ENCODE data around the gene GNPTAB.

Gene GNPTAB

GRCh38 chr12:101830367-101831325 is at the start of gene GNPTAB:
Gene GNPTAB (minus strand): TSS chr12:101830959. CDS start chr12:101830675, 284 bp downstream.
- peak; percentile 58 for TF ChIP-seq CTCF (conservative IDR thresholded peaks at IDR 0.05; ENCODE audit: low read depth, low read length)
- peak; percentile 66 for DNase-seq (ENCODE audit: low read depth)
- peak within 1 kb of the TSS; percentile 89 for H3K4me3 ChIP-seq (ENCODE audit: low read length)

GRCh38 chr12:101878243-101878821 is 47.6 kb upstream of the GNPTAB start:
- TF ChIP-seq CTCF (conservative IDR thresholded peaks at IDR 0.05; ENCODE audit: low read depth, low read length): no peak
- no peak for DNase-seq (ENCODE audit: low read depth)
- peak overlapping the region; percentile 79 for H3K4me3 ChIP-seq (ENCODE audit: low read length)

- no peak for DNase-seq (ENCODE audit: low read depth)
Measured at GRCh38 chr12:101877806-101878242, 47.1 kb upstream of the GNPTAB start.

GRCh38 chr12:101876861-101877805 is 46.4 kb upstream of the GNPTAB start, which contains the start of gene DRAM1:
Gene DRAM1 (plus strand): TSS chr12:101877580. CDS start chr12:101877790, 210 bp downstream.
- DNase-seq (ENCODE audit: low read depth): peak; percentile 42
- TF ChIP-seq CTCF (conservative IDR thresholded peaks at IDR 0.05; ENCODE audit: low read depth, low read length): no peak
- H3K4me3 ChIP-seq (ENCODE audit: low read length): peak within 1 kb of the TSS; percentile 79

More at GRCh38 chr12:101877806-101878242, 47.1 kb upstream of the GNPTAB start:
- no peak for TF ChIP-seq CTCF (conservative IDR thresholded peaks at IDR 0.05; ENCODE audit: low read depth, low read length)
- H3K4me3 ChIP-seq (ENCODE audit: low read length): peak overlapping the region; percentile 79

- no peak for TF ChIP-seq CTCF (conservative IDR thresholded peaks at IDR 0.05; ENCODE audit: low read depth, low read length)
- peak overlapping the region; percentile 79 for H3K4me3 ChIP-seq (ENCODE audit: low read length)
Measured at GRCh38 chr12:101876322-101876860, 45.6 kb upstream of the GNPTAB start.

DNA sequence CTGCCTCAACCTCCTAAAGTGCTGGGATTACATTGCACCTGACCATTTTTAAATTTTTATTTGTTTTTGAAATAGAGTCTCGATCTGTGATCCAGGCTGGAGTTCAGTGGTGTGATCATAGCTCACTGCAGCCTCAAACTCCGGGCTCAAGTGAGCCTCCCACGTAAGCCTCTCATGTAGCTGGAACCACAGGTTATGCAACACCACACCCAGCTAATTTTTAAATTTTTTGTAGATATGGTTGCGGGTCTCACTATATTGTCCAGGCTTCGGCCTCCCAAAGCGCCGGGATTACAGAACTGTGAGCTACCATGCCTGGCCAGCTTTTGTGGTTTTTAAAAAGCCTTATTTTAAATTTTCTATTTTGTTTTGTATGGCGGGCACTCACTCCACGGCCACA is 44.4 kb upstream of the GNPTAB start:
- TF ChIP-seq CTCF (conservative IDR thresholded peaks at IDR 0.05; ENCODE audit: low read depth, low read length): no peak
- H3K4me3 ChIP-seq (ENCODE audit: low read length): no peak overlapping the region
- no peak for DNase-seq (ENCODE audit: low read depth)

More at GRCh38 chr12:101876322-101876860, 45.6 kb upstream of the GNPTAB start:
- DNase-seq (ENCODE audit: low read depth): peak; percentile 32

Measured in retinal pigment epithelial cell (primary cell).